ENCODE data around the gene RXYLT1.

- TF ChIP-seq CTCF (IDR thresholded peaks at IDR 0.05), result no peak
- TF ChIP-seq POLR2A (IDR thresholded peaks at IDR 0.05; ENCODE audit: low read depth), result no peak
- no peak for TF ChIP-seq POLR2AphosphoS5 (IDR thresholded peaks at IDR 0.05)
- no peak for TF ChIP-seq EP300 (IDR thresholded peaks at IDR 0.05)
These were observed 61.9 kb downstream of the RXYLT1 start for GRCh38 chr12:63841571-63841970.

Data from esophagus muscularis mucosa (tissue), 4 donors.